Measurements from ENCODE around the gene SUSD2. TPM values are rescaled to one million over a fixed set of nuclear protein-coding genes. Genes with fewer than 3 reads are reported as not detected.

Gene SUSD2, protein sequence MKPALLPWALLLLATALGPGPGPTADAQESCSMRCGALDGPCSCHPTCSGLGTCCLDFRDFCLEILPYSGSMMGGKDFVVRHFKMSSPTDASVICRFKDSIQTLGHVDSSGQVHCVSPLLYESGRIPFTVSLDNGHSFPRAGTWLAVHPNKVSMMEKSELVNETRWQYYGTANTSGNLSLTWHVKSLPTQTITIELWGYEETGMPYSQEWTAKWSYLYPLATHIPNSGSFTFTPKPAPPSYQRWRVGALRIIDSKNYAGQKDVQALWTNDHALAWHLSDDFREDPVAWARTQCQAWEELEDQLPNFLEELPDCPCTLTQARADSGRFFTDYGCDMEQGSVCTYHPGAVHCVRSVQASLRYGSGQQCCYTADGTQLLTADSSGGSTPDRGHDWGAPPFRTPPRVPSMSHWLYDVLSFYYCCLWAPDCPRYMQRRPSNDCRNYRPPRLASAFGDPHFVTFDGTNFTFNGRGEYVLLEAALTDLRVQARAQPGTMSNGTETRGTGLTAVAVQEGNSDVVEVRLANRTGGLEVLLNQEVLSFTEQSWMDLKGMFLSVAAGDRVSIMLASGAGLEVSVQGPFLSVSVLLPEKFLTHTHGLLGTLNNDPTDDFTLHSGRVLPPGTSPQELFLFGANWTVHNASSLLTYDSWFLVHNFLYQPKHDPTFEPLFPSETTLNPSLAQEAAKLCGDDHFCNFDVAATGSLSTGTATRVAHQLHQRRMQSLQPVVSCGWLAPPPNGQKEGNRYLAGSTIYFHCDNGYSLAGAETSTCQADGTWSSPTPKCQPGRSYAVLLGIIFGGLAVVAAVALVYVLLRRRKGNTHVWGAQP
- total RNA-seq (under 1 TPM; 0.14 to 0.75 TPM), polyA plus RNA-seq (1 to 10 TPM in 1 of 2 donors, under 1 TPM in 1; 0.28 to 2.5 TPM)

DNA sequence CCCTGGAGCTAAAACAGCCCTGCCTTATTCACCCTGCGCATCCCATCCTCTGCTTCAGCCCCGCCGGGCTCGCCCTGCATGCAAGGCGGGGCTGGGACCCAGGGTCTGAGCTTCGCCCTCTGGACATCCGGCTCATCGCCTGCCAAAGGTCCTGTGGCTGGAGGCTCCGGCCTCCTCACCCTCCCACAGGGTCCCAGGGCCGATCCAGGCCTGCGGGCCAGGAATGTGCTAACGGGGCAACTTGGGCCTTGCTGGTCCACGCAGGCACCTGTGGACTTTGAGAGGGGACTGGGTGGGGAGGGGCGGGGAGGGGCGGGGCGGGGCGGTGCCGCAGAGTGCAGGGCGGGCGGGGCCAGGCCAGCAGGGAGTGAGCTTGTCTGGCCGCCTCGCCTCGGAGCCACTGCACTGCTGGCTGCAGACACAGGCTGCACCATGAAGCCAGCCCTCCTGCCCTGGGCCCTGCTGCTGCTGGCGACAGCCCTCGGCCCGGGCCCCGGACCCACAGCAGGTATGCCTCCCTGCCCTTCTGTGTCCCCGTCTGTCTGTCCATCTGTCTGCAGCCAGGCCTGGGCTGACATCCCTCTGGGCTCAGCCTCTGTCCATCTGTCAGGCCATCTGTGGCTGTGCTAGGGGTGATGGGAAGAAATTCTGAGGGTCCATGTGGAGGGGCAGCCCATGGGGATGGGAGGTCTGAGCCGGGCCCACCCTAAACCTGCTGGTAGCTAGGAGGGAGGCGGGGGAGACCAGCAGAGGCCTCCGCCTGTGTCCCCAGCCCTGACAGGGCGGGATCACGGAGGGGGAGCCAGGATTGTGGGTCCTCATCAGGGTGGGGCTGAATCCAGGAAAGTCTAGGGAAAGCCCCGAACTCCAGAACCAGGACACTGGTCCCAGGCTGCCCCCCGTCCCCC, at the start of gene SUSD2:
Gene SUSD2, plus strand, starts transcription at position 400 of the 908 bp plus-strand sequence. Its CDS starts 33 bp downstream, at position 433.
- no peak within 1 kb of the TSS for H3K27ac ChIP-seq (ENCODE audit: low read depth in 1 of 2, low read length in 2 of 2)
- DNase-seq (ENCODE audit: low spot score), result peak; percentile 55
- H3K4me3 ChIP-seq (ENCODE audit: low read depth in 1 of 3, low read length in 3 of 3), result no peak within 1 kb of the TSS
- peaks cover 0 to 8% (median 6%) of the 10 kb centered on the region in 4 donors for H3K4me1 ChIP-seq (ENCODE audit: control insufficient read depth in 4 of 4, insufficient read depth in 4 of 4, low read length in 3 of 4)
- WGBS, result 45% methylated on average over 35 of the region's 35 CpGs
- no peaks in the 10 kb centered on the region for H3K27me3 ChIP-seq (ENCODE audit: control insufficient read depth in 4 of 4, insufficient read depth in 4 of 4, low read length in 3 of 4)
- H3K9me3 ChIP-seq (ENCODE audit: control insufficient read depth in 4 of 4, low read length in 3 of 4), result no peaks in the 10 kb centered on the region
- no peak within 1 kb of the TSS for H3K9ac ChIP-seq (ENCODE audit: low read depth in 1 of 2, low read length in 2 of 2)
- TF ChIP-seq FOXA1 (IDR thresholded peaks at IDR 0.05) (no peak), EGR1 (IDR thresholded peaks at IDR 0.05; ENCODE audit: low read depth in 2 of 2) (no peak), RXRA (IDR thresholded peaks at IDR 0.05) (no peak), FOXA2 (IDR thresholded peaks at IDR 0.05) (no peak), YY1 (IDR thresholded peaks at IDR 0.05) (no peak), HNF4G (IDR thresholded peaks at IDR 0.05) (no peak), NR2F2 (IDR thresholded peaks at IDR 0.05) (peak; percentile 30), GABPA (IDR thresholded peaks at IDR 0.05 in 1 of 2, conservative IDR thresholded peaks at IDR 0.05 in 1 of 2) (no peak), SP1 (IDR thresholded peaks at IDR 0.05) (no peak), RAD21 (IDR thresholded peaks at IDR 0.05) (no peak), HNF4A (conservative IDR thresholded peaks at IDR 0.05) (peak; percentile 47 to 50), TAF1 (conservative IDR thresholded peaks at IDR 0.05) (no peak), JUND (IDR thresholded peaks at IDR 0.05) (no peak)
- TF ChIP-seq, protein P1, sequence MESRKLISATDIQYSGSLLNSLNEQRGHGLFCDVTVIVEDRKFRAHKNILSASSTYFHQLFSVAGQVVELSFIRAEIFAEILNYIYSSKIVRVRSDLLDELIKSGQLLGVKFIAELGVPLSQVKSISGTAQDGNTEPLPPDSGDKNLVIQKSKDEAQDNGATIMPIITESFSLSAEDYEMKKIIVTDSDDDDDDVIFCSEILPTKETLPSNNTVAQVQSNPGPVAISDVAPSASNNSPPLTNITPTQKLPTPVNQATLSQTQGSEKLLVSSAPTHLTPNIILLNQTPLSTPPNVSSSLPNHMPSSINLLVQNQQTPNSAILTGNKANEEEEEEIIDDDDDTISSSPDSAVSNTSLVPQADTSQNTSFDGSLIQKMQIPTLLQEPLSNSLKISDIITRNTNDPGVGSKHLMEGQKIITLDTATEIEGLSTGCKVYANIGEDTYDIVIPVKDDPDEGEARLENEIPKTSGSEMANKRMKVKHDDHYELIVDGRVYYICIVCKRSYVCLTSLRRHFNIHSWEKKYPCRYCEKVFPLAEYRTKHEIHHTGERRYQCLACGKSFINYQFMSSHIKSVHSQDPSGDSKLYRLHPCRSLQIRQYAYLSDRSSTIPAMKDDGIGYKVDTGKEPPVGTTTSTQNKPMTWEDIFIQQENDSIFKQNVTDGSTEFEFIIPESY (IDR thresholded peaks at IDR 0.05), result no peak
- TF ChIP-seq, protein P2, sequence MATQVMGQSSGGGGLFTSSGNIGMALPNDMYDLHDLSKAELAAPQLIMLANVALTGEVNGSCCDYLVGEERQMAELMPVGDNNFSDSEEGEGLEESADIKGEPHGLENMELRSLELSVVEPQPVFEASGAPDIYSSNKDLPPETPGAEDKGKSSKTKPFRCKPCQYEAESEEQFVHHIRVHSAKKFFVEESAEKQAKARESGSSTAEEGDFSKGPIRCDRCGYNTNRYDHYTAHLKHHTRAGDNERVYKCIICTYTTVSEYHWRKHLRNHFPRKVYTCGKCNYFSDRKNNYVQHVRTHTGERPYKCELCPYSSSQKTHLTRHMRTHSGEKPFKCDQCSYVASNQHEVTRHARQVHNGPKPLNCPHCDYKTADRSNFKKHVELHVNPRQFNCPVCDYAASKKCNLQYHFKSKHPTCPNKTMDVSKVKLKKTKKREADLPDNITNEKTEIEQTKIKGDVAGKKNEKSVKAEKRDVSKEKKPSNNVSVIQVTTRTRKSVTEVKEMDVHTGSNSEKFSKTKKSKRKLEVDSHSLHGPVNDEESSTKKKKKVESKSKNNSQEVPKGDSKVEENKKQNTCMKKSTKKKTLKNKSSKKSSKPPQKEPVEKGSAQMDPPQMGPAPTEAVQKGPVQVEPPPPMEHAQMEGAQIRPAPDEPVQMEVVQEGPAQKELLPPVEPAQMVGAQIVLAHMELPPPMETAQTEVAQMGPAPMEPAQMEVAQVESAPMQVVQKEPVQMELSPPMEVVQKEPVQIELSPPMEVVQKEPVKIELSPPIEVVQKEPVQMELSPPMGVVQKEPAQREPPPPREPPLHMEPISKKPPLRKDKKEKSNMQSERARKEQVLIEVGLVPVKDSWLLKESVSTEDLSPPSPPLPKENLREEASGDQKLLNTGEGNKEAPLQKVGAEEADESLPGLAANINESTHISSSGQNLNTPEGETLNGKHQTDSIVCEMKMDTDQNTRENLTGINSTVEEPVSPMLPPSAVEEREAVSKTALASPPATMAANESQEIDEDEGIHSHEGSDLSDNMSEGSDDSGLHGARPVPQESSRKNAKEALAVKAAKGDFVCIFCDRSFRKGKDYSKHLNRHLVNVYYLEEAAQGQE (IDR thresholded peaks at IDR 0.05), result no peak
- TF ChIP-seq, protein P3, sequence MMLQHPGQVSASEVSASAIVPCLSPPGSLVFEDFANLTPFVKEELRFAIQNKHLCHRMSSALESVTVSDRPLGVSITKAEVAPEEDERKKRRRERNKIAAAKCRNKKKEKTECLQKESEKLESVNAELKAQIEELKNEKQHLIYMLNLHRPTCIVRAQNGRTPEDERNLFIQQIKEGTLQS (IDR thresholded peaks at IDR 0.05), result no peak
- TF ChIP-seq, protein P4, sequence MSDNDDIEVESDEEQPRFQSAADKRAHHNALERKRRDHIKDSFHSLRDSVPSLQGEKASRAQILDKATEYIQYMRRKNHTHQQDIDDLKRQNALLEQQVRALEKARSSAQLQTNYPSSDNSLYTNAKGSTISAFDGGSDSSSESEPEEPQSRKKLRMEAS (IDR thresholded peaks at IDR 0.05), result no peak
- TF ChIP-seq, protein P5, sequence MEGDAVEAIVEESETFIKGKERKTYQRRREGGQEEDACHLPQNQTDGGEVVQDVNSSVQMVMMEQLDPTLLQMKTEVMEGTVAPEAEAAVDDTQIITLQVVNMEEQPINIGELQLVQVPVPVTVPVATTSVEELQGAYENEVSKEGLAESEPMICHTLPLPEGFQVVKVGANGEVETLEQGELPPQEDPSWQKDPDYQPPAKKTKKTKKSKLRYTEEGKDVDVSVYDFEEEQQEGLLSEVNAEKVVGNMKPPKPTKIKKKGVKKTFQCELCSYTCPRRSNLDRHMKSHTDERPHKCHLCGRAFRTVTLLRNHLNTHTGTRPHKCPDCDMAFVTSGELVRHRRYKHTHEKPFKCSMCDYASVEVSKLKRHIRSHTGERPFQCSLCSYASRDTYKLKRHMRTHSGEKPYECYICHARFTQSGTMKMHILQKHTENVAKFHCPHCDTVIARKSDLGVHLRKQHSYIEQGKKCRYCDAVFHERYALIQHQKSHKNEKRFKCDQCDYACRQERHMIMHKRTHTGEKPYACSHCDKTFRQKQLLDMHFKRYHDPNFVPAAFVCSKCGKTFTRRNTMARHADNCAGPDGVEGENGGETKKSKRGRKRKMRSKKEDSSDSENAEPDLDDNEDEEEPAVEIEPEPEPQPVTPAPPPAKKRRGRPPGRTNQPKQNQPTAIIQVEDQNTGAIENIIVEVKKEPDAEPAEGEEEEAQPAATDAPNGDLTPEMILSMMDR (IDR thresholded peaks at IDR 0.05; ENCODE audit: low read depth, low read length, missing input control), result no peak
- peaks cover 0 to 7% (median 3%) of the 10 kb centered on the region in 4 donors for H3K36me3 ChIP-seq (ENCODE audit: control insufficient read depth in 4 of 4, insufficient read depth in 3 of 4, low read depth in 1 of 4, low read length in 3 of 4)
